ENCODE results near the gene ZNF780B.

GRCh38 chr19:40103600-40103999 lies 47.6 kb upstream of the ZNF780B start:
- TF ChIP-seq CTCF (IDR thresholded peaks at IDR 0.05; ENCODE audit: low read depth, low read length), result no peak
- TF ChIP-seq POLR2A (IDR thresholded peaks at IDR 0.05; ENCODE audit: extremely low read depth, insufficient read length), result no peak
